GM19043 (cell line): ENCODE data around the gene SH2B2.
A peak's percentile ranks its signal among the peaks of the same experiment; 100 is the strongest.
"Not testable (repeated sequence)": the region's sequence is repeated elsewhere in the genome, so short reads cannot be mapped to it uniquely, and the experiment has no call there.

ENCODE experiments used
- ATAC-seq: cut with Tn5 transposase; IDR thresholded peaks from one replicate; pipeline ENCODE4 v1.9.1; 2021; ENCODE audit warnings: low read depth; ENCODE audit not compliant: unreplicated experiment

Gene SH2B2

GRCh38 chr7:102327183-102327582 lies 40.5 kb downstream of the SH2B2 start:
- not testable (repeated sequence) for ATAC-seq

GRCh38 chr7:102328863-102329262 lies 42.2 kb downstream of the SH2B2 start:
- ATAC-seq, result not testable (repeated sequence)

- not testable (repeated sequence) for ATAC-seq
Observed at GRCh38 chr7:102329366-102329765, 42.7 kb downstream of the SH2B2 start.

- ATAC-seq, result not testable (repeated sequence)
Observed at GRCh38 chr7:102330666-102331460, 44.2 kb downstream of the SH2B2 start.

- not testable (repeated sequence) for ATAC-seq
Observed at GRCh38 chr7:102335574-102335973, 48.9 kb downstream of the SH2B2 start.

- ATAC-seq, result not testable (repeated sequence)
Observed at GRCh38 chr7:102337002-102337401, 50.3 kb downstream of the SH2B2 start.

GRCh38 chr7:102337420-102337819 lies 50.8 kb downstream of the SH2B2 start:
- not testable (repeated sequence) for ATAC-seq

GRCh38 chr7:102340599-102341368 lies 54.1 kb downstream of the SH2B2 start:
- ATAC-seq, result not testable (repeated sequence)

GRCh38 chr7:102346983-102347382 lies 60.3 kb downstream of the SH2B2 start:
- ATAC-seq, result not testable (repeated sequence)

- not testable (repeated sequence) for ATAC-seq
Observed at GRCh38 chr7:102356344-102356743, 69.7 kb downstream of the SH2B2 start, which contains the start of gene SPDYE6. Gene SPDYE6 (minus strand): TSS chr7:102356444. CDS start chr7:102356023, 421 bp downstream.

- ATAC-seq, result peak; percentile 96
Observed at GRCh38 chr7:102363549-102364393, 77.1 kb downstream of the SH2B2 start.

- ATAC-seq, result not testable (repeated sequence)
Observed at GRCh38 chr7:102364394-102364886, 77.8 kb downstream of the SH2B2 start.

- not testable (repeated sequence) for ATAC-seq
Observed at GRCh38 chr7:102365390-102365789, 78.7 kb downstream of the SH2B2 start.

GRCh38 chr7:102370038-102370437 lies 83.4 kb downstream of the SH2B2 start:
- not testable (repeated sequence) for ATAC-seq
